HepG2 (cell line): Measurements from ENCODE around the gene SPATA25. TPM values are rescaled to one million over a fixed set of nuclear protein-coding genes. Genes with fewer than 3 reads are reported as not detected.

Source experiments
- ETV5 ChIP-seq: IDR thresholded peaks from 2 replicates; pipeline ENCODE4 v1.6.1; 2018; ENCODE audit warnings: missing biosample characterization, missing genetic modification reagents, inconsistent platforms, borderline replicate concordance
- ETV6 ChIP-seq: sonication (generic); formaldehyde crosslinking; conservative IDR thresholded peaks from 2 replicates; pipeline ENCODE4 v1.4.0; 2020; ENCODE audit warnings: missing genetic modification reagents
- FIP1L1 ChIP-seq: fragments of 200-400 bp; formaldehyde crosslinking; IDR thresholded peaks from 2 replicates; pipeline ENCODE4 v1.6.1; 2018; ENCODE audit warnings: low read depth, mild to moderate bottlenecking, low read length, moderate library complexity, borderline replicate concordance; ENCODE audit not compliant: insufficient read depth
- MTF1 ChIP-seq: sonication (generic); formaldehyde crosslinking; IDR thresholded peaks from 2 replicates; pipeline ENCODE4 v1.5.0; 2020; ENCODE audit warnings: missing genetic modification reagents
- NFKB2 ChIP-seq: sonication (generic); formaldehyde crosslinking; IDR thresholded peaks from 2 replicates; pipeline ENCODE4 v1.4.0; 2020; ENCODE audit warnings: missing genetic modification reagents, borderline replicate concordance
- RFX3 ChIP-seq: IDR thresholded peaks from 2 replicates; pipeline ENCODE4 v1.6.1; 2016; ENCODE audit warnings: missing biosample characterization, missing genetic modification reagents
- RXRB ChIP-seq: IDR thresholded peaks from 2 replicates; pipeline ENCODE4 v1.6.1; 2016; ENCODE audit warnings: borderline replicate concordance, missing genetic modification reagents, missing compliant biosample characterization
- SSRP1 ChIP-seq: IDR thresholded peaks from 2 replicates; pipeline ENCODE4 v1.6.1; 2016; ENCODE audit warnings: control low read depth
- STAG1 ChIP-seq: sonication (generic); formaldehyde crosslinking; IDR thresholded peaks from 2 replicates; pipeline ENCODE4 v1.4.0; 2020; ENCODE audit warnings: missing genetic modification reagents
- ZNF792 ChIP-seq: IDR thresholded peaks from 2 replicates; pipeline ENCODE4 v1.6.1; 2016
- ZNF841 ChIP-seq: sonication (generic); formaldehyde crosslinking; IDR thresholded peaks from 2 replicates; pipeline ENCODE4 v1.8.1; 2023; ENCODE audit warnings: missing genetic modification reagents, borderline replicate concordance
- polyA plus RNA-seq, 8 experiments: library from polyadenylated mRNA; depleted of rRNA in 3 of 8; stranded (reverse) in 7 of 8; unstranded in 1 of 8; fragments of >200 nt; fragmentation: Illumina TruSeq in 4 of 8; extraction: Trizol in 4 of 8; gene quantifications; 2 replicates each; pipeline versions ENCODE4 v1.2.1 to v1.2.3, GENCODE V29; 2011 to 2016; ENCODE audit warnings: low read depth in 4 of 8, missing spikeins in 1 of 8, mixed read lengths in 1 of 8; ENCODE audit not compliant: insufficient read depth in 1 of 8
- total RNA-seq, 5 experiments: library from RNA; depleted of rRNA; stranded (reverse); fragments of >200 nt; fragmentation: Illumina TruSeq; extraction: Trizol; gene quantifications; 2 replicates each; pipeline ENCODE4 v1.2.3, GENCODE V29; 2016; ENCODE audit warnings: low read depth in 1 of 5
- TF ChIP-seq, protein P1 (sequence below): sonication (generic); formaldehyde crosslinking; IDR thresholded peaks from 2 replicates; pipeline ENCODE4 v1.4.0; 2020; ENCODE audit warnings: mild to moderate bottlenecking, missing genetic modification reagents, borderline replicate concordance
- TF ChIP-seq, protein P2 (sequence below): sonication (generic); formaldehyde crosslinking; IDR thresholded peaks from 2 replicates; pipeline ENCODE4 v1.4.0; 2020; ENCODE audit warnings: mild to moderate bottlenecking, missing genetic modification reagents
- TF ChIP-seq, protein P3 (sequence below): IDR thresholded peaks from 2 replicates; pipeline ENCODE4 v1.6.1; 2016; ENCODE audit warnings: low read depth, missing genetic modification reagents, missing compliant biosample characterization
- TF ChIP-seq, protein P4 (sequence below): sonication (generic); formaldehyde crosslinking; IDR thresholded peaks from 2 replicates; pipeline ENCODE4 v1.4.0; 2020; ENCODE audit warnings: missing genetic modification reagents

SPATA25 gene
- total and polyA plus RNA-seq, 2 of the 13 experiments (the other 11 are each of a cell fraction or from before 2014, with no cell fraction given): 4.8 to 7.6 TPM

DNA sequence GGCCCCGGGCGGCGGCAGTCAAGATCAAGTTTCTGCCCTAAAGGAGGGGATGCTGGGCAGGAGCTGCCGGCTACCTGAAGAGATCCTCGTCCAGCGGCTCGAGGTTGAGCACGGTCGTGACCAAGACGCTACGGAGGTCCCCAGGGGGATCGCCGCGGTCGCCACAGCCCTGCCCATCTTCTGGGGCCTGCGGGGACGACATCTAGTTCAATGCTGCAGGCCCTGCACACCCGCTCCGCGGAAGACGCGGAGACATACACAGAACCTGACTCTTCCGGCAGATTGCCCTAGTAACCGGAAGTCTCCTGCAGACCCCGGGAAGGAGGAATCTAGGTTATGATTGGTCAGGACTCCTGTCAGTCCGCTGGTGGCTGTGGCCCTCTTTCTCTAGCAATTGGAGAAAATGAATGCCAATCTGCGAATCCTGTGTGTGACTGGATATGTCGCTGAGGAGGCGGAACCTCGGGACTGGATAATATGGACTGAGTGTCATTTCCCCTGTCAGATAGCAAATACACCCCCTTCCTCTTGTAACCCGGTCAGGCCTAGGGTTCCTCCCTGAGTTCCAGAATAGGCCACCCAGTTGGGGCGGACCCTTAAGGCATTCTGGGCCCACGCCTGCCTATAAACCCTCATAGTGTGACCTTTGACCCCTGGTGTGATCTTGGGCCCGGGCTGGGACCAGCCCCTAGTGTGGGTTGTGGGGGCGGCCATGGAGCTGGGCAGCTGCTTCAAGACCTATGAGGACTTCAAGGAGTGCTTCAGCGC, 30.1 kb downstream of the SPATA25 start, which contains the start of the genes ACOT8 and ZSWIM3 (continued):
- TF ChIP-seq, protein P1, sequence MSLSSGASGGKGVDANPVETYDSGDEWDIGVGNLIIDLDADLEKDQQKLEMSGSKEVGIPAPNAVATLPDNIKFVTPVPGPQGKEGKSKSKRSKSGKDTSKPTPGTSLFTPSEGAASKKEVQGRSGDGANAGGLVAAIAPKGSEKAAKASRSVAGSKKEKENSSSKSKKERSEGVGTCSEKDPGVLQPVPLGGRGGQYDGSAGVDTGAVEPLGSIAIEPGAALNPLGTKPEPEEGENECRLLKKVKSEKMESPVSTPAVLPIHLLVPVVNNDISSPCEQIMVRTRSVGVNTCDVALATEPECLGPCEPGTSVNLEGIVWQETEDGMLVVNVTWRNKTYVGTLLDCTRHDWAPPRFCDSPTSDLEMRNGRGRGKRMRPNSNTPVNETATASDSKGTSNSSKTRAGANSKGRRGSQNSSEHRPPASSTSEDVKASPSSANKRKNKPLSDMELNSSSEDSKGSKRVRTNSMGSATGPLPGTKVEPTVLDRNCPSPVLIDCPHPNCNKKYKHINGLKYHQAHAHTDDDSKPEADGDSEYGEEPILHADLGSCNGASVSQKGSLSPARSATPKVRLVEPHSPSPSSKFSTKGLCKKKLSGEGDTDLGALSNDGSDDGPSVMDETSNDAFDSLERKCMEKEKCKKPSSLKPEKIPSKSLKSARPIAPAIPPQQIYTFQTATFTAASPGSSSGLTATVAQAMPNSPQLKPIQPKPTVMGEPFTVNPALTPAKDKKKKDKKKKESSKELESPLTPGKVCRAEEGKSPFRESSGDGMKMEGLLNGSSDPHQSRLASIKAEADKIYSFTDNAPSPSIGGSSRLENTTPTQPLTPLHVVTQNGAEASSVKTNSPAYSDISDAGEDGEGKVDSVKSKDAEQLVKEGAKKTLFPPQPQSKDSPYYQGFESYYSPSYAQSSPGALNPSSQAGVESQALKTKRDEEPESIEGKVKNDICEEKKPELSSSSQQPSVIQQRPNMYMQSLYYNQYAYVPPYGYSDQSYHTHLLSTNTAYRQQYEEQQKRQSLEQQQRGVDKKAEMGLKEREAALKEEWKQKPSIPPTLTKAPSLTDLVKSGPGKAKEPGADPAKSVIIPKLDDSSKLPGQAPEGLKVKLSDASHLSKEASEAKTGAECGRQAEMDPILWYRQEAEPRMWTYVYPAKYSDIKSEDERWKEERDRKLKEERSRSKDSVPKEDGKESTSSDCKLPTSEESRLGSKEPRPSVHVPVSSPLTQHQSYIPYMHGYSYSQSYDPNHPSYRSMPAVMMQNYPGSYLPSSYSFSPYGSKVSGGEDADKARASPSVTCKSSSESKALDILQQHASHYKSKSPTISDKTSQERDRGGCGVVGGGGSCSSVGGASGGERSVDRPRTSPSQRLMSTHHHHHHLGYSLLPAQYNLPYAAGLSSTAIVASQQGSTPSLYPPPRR (CRISPR knock-in tag): peak; percentile 15; the same call in 1 of the 2 replicates
- TF ChIP-seq SSRP1 (CRISPR knock-in tag): no peak; the same call in 1 of the 2 replicates
- TF ChIP-seq, protein P2, sequence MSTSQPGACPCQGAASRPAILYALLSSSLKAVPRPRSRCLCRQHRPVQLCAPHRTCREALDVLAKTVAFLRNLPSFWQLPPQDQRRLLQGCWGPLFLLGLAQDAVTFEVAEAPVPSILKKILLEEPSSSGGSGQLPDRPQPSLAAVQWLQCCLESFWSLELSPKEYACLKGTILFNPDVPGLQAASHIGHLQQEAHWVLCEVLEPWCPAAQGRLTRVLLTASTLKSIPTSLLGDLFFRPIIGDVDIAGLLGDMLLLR: peak; percentile 22; the same call in 1 of the 2 replicates
- TF ChIP-seq ZNF792 (CRISPR knock-in tag): no peak; the same call in 1 of the 2 replicates
- TF ChIP-seq MTF1: no peak
- peak; percentile 94 for TF ChIP-seq ETV5 (CRISPR knock-in tag)
- no peak; the same call in 1 of the 2 replicates for TF ChIP-seq RFX3 (CRISPR knock-in tag)
- TF ChIP-seq NFKB2 (CRISPR knock-in tag): peak; percentile 49; the same call in 1 of the 2 replicates
- TF ChIP-seq, protein P3, sequence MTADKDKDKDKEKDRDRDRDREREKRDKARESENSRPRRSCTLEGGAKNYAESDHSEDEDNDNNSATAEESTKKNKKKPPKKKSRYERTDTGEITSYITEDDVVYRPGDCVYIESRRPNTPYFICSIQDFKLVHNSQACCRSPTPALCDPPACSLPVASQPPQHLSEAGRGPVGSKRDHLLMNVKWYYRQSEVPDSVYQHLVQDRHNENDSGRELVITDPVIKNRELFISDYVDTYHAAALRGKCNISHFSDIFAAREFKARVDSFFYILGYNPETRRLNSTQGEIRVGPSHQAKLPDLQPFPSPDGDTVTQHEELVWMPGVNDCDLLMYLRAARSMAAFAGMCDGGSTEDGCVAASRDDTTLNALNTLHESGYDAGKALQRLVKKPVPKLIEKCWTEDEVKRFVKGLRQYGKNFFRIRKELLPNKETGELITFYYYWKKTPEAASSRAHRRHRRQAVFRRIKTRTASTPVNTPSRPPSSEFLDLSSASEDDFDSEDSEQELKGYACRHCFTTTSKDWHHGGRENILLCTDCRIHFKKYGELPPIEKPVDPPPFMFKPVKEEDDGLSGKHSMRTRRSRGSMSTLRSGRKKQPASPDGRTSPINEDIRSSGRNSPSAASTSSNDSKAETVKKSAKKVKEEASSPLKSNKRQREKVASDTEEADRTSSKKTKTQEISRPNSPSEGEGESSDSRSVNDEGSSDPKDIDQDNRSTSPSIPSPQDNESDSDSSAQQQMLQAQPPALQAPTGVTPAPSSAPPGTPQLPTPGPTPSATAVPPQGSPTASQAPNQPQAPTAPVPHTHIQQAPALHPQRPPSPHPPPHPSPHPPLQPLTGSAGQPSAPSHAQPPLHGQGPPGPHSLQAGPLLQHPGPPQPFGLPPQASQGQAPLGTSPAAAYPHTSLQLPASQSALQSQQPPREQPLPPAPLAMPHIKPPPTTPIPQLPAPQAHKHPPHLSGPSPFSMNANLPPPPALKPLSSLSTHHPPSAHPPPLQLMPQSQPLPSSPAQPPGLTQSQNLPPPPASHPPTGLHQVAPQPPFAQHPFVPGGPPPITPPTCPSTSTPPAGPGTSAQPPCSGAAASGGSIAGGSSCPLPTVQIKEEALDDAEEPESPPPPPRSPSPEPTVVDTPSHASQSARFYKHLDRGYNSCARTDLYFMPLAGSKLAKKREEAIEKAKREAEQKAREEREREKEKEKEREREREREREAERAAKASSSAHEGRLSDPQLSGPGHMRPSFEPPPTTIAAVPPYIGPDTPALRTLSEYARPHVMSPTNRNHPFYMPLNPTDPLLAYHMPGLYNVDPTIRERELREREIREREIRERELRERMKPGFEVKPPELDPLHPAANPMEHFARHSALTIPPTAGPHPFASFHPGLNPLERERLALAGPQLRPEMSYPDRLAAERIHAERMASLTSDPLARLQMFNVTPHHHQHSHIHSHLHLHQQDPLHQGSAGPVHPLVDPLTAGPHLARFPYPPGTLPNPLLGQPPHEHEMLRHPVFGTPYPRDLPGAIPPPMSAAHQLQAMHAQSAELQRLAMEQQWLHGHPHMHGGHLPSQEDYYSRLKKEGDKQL (CRISPR knock-in tag): no peak
- TF ChIP-seq FIP1L1: no peak
- 0 out of 2 replicates have a peak, but pooled peaks have one; percentile 35 for TF ChIP-seq ETV6 (CRISPR knock-in tag)
- no peak; the same call in 1 of the 2 replicates for TF ChIP-seq RXRB
- TF ChIP-seq STAG1 (CRISPR knock-in tag): peak; percentile 24; the same call in 1 of the 2 replicates
- TF ChIP-seq, protein P4, sequence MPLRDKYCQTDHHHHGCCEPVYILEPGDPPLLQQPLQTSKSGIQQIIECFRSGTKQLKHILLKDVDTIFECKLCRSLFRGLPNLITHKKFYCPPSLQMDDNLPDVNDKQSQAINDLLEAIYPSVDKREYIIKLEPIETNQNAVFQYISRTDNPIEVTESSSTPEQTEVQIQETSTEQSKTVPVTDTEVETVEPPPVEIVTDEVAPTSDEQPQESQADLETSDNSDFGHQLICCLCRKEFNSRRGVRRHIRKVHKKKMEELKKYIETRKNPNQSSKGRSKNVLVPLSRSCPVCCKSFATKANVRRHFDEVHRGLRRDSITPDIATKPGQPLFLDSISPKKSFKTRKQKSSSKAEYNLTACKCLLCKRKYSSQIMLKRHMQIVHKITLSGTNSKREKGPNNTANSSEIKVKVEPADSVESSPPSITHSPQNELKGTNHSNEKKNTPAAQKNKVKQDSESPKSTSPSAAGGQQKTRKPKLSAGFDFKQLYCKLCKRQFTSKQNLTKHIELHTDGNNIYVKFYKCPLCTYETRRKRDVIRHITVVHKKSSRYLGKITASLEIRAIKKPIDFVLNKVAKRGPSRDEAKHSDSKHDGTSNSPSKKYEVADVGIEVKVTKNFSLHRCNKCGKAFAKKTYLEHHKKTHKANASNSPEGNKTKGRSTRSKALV (CRISPR knock-in tag): 0 out of 2 replicates have a peak, but pooled peaks have one; percentile 59
- no peak for TF ChIP-seq ZNF841 (CRISPR knock-in tag)
